Central memory CD4-positive, alpha-beta T cell (primary cell): Measurements from ENCODE around the gene FOXP1.

Experiments used
- DNase-seq: peaks from one replicate; pipeline ENCODE4 v3.0.0; 2022

Gene FOXP1

DNA sequence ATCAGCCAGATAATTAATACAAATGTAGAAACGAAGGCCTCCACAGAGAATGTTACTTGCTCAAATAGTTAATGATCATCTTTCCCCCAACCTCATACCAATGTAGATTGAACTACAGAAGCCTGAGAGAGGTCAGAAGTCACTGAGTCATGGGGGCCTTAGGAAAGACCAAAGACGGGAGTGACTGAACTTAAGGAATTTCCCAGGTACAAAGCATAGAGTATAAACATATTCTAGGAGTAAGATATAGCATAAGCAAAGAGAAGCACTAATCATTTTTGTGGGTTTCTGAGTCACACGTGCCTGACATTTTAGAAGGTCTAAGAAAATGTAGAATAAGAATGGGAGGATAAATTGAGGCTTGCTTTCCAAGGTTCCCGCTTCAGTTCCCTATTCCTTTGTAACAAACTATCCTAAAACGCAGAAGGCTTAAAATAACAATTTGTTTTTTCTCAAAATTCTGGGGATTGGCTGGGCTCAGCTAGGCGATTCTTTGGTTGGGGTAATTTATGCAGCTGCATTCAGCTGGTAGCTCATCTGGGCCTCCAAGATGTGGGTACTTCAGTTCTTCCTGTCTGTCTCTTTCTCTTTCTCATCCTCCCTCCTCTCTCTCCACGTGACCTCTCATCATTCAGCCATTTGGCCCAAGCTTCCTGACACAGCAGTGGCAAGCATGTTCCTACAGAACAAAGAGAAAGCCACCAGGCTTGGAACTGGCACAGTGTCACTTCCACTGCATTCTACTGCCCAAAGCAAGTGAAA is 422.6 kb downstream of the FOXP1 start:
- no peak for DNase-seq

GRCh38 chr3:71156062-71156665 is 427.4 kb downstream of the FOXP1 start:
- DNase-seq = no peak

- DNase-seq = no peak
Observed at GRCh38 chr3:71154846-71155245, 428.7 kb downstream of the FOXP1 start.

- no peak for DNase-seq
Observed at GRCh38 chr3:71153713-71154112, 429.8 kb downstream of the FOXP1 start.

GRCh38 chr3:71152892-71153265 is 430.6 kb downstream of the FOXP1 start:
- no peak for DNase-seq

DNA sequence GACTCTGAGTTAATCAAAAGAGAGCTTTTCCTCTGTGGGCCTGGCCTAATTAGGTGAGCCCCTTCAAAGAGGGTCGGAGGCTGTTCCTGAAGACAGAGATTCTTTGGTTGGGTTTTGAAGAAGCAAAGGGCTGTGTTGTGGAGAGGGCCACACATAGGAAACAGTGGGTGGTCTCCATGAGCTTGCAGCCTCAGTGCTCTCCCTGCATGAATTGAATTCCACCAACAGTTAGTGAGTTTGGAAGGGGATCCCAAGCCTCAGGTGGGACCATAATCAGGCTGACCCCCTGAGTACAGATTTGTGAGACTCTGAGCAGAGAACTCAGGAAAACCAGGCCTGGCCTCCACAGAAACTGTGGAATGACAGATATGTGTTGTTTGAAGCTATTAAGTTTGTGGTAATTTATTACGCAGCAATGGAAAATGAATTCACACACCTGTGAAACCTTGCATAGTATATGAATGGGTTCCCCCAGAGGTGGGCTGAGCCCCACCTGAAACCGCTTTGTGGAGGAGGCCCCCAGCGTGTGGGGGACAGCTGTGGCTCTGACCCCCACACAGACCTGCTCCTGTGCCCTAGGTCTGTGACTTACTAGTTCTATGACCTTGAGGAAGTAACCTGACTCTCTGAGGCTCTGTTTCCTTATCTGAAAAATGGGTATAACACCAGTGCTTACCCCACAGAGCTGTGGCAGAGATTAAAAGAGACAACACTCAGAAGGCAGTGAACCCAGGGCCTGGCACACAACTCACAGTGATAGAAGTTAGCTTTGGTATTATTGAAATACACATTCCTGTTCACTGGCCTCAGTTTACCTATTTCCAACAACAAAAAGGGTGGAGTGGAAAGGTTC is 431.3 kb downstream of the FOXP1 start:
- no peak for DNase-seq

DNA sequence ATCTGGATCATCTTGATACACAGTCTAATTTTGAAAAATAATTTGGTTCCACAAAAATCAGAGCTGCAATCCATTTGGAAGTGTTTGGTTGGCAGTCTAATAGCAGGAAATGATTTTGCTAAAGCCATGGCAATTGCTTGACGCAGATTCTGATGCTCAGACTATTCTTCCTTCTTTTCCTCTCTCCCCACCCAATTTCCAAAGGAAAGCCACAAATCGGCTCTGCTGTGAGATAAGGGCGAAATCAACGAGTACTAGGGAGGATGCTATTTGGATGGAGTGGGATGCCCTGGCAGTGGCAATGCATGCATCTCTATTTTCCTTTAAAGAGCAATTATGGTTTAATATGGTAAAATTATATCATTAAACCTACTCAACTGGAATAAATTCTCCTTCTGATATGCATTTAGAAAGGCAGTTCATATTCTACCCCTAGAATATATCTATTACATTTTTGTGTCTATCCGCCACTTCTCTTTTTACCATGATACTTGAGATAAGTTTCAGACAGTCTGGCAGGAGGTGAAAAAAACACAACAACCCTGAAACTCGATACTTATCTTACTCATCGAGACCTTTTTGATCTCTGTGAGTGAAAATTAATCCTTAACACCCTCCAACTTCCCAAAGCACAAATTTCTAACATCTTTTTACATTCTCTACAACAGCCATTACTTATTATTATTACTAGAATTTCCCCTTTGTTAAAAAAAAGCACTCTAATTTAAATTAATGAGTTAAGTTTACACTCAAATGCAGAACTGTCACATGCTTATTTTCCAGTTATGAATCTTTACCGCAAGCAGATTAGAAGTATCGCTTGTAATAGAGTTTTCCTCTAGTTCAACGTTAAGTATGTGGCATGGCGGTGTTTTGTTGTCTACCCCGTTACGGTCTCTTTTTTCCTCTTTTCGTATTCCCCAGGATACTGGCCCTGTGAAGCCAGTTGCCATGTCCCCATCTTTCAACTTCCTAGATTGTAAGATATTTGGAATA is 433.3 kb downstream of the FOXP1 start:
- DNase-seq = no peak

GRCh38 chr3:71148455-71149060 is 435.0 kb downstream of the FOXP1 start:
- DNase-seq = no peak

DNA sequence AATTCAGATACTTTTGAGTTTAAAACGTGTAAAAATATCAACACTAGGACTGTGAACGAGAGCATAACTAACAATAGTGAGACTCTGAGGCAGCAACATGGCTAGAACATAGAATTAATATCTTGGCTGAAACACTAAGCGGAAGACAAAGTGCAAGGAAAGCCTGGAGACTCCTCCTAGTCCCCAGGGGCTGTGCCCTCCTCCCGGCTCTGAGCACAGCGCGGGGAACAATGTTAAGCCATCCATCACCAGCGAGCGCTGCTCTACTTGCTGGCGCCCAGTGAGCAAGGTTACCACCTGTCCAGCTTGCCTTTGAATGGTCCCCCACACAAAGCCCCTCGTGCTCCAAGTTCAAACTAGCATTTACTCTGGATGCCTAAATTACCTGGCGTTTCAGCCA is 436.9 kb downstream of the FOXP1 start:
- no peak for DNase-seq

- DNase-seq = no peak
Observed at GRCh38 chr3:71145954-71146353, 437.6 kb downstream of the FOXP1 start.

GRCh38 chr3:71144525-71145253 is 438.8 kb downstream of the FOXP1 start:
- no peak for DNase-seq

DNA sequence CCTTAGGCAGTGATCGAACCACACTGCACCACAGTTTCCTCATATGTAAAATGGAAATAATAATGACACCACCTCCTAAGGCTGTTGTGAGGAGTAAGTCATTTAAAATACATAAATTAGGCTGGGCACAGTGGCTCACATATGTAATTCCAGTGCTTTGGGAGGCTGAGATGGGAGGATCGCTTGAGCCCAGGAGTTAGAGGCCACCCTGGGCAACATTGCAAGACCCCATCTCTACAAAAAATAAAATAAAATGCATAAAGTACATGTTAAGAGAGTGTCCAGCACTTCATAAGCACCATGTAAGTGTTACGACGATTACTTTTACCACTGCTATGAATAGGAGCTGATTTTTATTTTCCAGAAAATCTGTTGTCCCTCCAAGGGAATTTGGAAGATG is 440.0 kb downstream of the FOXP1 start:
- no peak for DNase-seq

DNA sequence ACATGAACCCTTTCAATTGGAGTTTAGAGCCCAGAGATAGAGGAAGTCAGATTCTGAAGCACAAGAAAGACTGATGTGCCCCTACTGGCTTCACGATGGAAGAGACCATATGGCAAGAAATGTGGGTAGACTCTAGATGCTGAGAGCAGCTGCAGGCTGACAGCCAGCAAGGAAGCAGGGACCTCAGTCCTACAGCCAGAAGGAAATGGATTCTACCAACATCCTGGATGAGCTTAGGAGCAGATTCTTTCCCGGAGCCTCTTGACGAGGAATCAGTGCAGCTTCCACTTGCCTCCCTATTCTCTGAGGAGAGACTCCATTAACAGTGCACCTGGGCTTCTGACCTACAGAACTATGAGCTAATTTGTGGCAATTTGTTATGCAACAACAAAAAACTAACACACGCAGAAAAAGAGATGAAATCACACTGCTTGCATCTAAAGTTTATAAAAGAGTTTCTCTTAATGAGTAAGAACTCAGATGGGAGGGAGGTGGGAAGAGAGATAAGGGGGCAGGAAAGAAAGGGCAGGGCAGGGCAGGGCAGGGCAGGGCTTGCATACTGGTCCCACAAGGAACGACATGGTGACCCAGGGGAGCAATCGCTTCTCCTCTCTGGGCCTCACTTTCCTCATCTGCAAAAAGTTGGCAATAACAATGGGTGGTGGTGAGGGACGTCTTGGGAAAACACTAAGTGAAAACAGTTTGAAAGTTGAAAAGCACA is 440.9 kb downstream of the FOXP1 start:
- DNase-seq = no peak

- no peak for DNase-seq
Observed at GRCh38 chr3:71140477-71140876, 443.1 kb downstream of the FOXP1 start.

GRCh38 chr3:71139496-71139895 is 444.0 kb downstream of the FOXP1 start:
- no peak for DNase-seq

DNA sequence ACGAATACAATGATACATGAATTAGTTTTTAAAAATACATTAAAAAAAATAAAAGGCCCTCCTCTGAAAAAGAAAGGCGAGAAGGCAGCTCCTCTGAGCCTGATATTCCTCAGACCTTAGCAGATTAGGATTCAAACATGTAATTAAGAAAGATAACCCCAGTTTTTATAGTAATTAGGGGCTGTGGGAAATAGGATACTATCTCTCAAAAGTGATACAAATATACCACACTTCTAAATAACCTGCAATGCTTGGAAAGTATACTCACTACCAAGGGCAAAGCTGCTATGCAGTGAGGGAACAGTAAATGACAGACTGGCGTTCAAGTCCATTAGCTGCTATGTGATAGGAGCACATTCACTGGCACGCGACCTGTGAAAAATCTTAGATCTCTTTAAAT is 445.1 kb downstream of the FOXP1 start:
- no peak for DNase-seq

- DNase-seq = no peak
Observed at GRCh38 chr3:71136276-71136675, 447.3 kb downstream of the FOXP1 start.

- no peak for DNase-seq
Observed at GRCh38 chr3:71135373-71136088, 448.0 kb downstream of the FOXP1 start.

DNA sequence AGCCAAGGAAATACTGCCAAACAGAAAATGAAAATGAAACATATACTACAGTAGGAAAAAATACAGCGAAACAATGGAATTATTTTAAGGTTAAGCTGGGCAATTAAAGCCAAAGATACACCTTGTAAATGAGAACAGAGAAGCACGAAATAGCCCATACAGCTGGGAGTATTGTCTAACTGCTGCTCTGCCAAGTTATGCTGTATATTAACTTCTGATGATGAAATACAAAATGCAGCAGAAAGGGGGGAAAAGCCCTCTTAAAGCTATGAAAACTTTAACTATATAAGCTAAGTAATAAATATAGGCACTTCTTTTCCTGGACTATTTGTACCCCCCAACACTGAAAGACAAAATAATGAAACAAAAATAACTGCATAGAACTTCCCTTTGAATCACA is 449.0 kb downstream of the FOXP1 start:
- DNase-seq = no peak

DNA sequence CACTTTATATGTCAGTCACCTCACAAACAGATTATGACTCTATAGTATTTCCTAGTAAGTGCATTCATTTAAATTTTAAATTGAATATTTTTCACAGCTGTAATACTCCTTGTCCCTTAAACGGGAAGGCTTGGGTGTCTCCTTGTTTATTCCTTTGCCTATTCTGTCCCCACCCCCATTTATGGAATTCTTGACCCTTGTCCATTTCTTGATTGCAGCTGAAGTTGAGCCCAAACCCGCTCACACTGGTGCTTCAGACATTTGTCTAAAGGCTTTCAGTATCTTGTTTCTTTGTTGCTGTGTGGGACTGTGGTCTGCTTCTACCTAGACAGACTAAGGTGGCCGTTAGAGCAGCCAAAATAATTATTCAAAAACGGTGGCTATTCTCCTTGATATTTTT is 449.7 kb downstream of the FOXP1 start:
- no peak for DNase-seq
